GM23248 (cell line): ENCODE measurements around the gene EVC.

Source experiments
- EZH2 ChIP-seq: fragments of 200-600 bp; sonication (generic); IDR thresholded peaks from 2 replicates; pipeline ENCODE4 v1.6.1; 2018; ENCODE audit warnings: antibody characterized with exemption, mild to moderate bottlenecking; ENCODE audit not compliant: insufficient read depth, poor library complexity, severe bottlenecking
- EZH2phosphoT487 ChIP-seq: fragments of 200-600 bp; sonication (generic); IDR thresholded peaks from 2 replicates; pipeline ENCODE4 v1.6.1; 2018; ENCODE audit warnings: antibody characterized with exemption, moderate library complexity, mild to moderate bottlenecking, low read depth; ENCODE audit not compliant: insufficient read depth

DNA sequence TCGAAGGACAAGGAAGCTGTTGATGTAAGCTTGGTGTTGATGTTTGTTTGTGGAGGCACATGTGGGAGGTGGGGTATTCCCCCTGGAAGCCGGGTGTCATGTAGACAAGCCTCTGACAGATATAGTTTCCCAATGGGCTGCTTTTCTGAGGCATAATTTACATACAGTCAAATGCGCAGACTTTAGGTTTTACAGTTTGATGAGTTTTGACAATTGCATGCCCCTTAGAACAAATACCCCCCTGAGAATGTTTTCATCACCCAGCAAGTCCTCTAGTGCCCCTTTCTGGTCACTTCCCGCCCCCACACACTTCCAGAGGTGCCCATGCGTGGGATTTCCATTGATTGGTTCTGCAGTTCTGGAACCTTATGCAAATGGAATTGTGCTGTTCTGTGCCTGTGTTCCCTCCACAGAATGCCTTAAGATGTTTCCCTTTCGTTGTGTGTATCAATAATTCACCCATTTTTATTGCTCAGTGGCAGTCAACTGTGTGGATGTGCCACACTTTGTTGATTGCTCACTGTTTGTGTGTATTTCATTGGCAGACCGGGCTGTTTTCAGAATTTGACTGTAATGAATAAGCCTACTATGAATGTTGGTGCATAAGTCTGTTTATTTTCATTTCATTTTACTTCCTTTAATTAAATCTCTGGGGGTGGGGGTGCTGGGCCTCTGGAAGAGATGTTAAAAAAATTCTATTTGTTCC lies 8.5 kb downstream of the EVC start:
- TF ChIP-seq EZH2 = no peak
- no peak for TF ChIP-seq EZH2phosphoT487
